HG03521 (cell line): Measurements from ENCODE around the gene POFUT2.

ENCODE experiments used
- ATAC-seq: cut with Tn5 transposase; IDR thresholded peaks from one replicate; pipeline ENCODE4 v1.9.1; 2021; ENCODE audit warnings: mild to moderate bottlenecking, moderate library complexity; ENCODE audit not compliant: unreplicated experiment

Gene POFUT2

GRCh38 chr21:45265721-45266517 lies 21.8 kb downstream of the POFUT2 start:
- no peak for ATAC-seq

- no peak for ATAC-seq
These were observed 22.7 kb downstream of the POFUT2 start for GRCh38 chr21:45264912-45265515.

GRCh38 chr21:45264146-45264911 lies 23.4 kb downstream of the POFUT2 start:
- ATAC-seq = no peak

- no peak for ATAC-seq
These were observed 24.2 kb downstream of the POFUT2 start for GRCh38 chr21:45263534-45263933.

- ATAC-seq = no peak
These were observed 25.1 kb downstream of the POFUT2 start for GRCh38 chr21:45262616-45263015.

- ATAC-seq = no peak
These were observed 25.6 kb downstream of the POFUT2 start for GRCh38 chr21:45262041-45262581.

GRCh38 chr21:45261093-45261492 lies 26.6 kb downstream of the POFUT2 start:
- no peak for ATAC-seq

- no peak for ATAC-seq
These were observed 27.4 kb downstream of the POFUT2 start for GRCh38 chr21:45260191-45260825.

GRCh38 chr21:45259206-45259840 lies 28.4 kb downstream of the POFUT2 start:
- ATAC-seq = no peak

GRCh38 chr21:45258466-45258865 lies 29.2 kb downstream of the POFUT2 start:
- ATAC-seq = no peak

- ATAC-seq = no peak
These were observed 29.9 kb downstream of the POFUT2 start for GRCh38 chr21:45257673-45258341.

- no peak for ATAC-seq
These were observed 30.6 kb downstream of the POFUT2 start for GRCh38 chr21:45256912-45257672.

GRCh38 chr21:45256021-45256911 lies 31.4 kb downstream of the POFUT2 start:
- ATAC-seq = no peak

GRCh38 chr21:45255381-45256020 lies 32.2 kb downstream of the POFUT2 start:
- no peak for ATAC-seq

GRCh38 chr21:45254460-45254930 lies 33.2 kb downstream of the POFUT2 start:
- no peak for ATAC-seq

- ATAC-seq = no peak
These were observed 33.8 kb downstream of the POFUT2 start for GRCh38 chr21:45253633-45254459.

- no peak for ATAC-seq
These were observed 34.5 kb downstream of the POFUT2 start for GRCh38 chr21:45253180-45253579.
